OCI-LY1 (cell line): ENCODE results near the gene TRAF5.
"Not testable (repeated sequence)": the region's sequence is repeated elsewhere in the genome, so short reads cannot be mapped to it uniquely, and the experiment has no call there.

Source experiments
- H2AFZ ChIP-seq: fragments of 200-600 bp; sonication (generic), shearing (Covaris generic); 2 replicates; pipeline ENCODE4 v1.6.0; 2014; ENCODE audit warnings: antibody characterized with exemption, mild to moderate bottlenecking, low read length
- H3F3A ChIP-seq: fragments of 200-600 bp; sonication (generic), shearing (Covaris generic); 2 replicates; pipeline ENCODE4 v1.6.0; 2014; ENCODE audit warnings: mild to moderate bottlenecking, antibody characterized with exemption, low read length, moderate library complexity; ENCODE audit not compliant: insufficient read depth
- H3K27ac ChIP-seq: fragments of 200-600 bp; sonication (generic); 2 replicates; pipeline ENCODE4 v1.5.1; 2014; ENCODE audit warnings: low read length, mixed run types, mild to moderate bottlenecking, low read depth; ENCODE audit not compliant: poor library complexity, severe bottlenecking
- H3K27me3 ChIP-seq: fragments of 200-600 bp; sonication (generic); 2 replicates; pipeline ENCODE4 v1.6.0; 2014; ENCODE audit warnings: antibody characterized with exemption, mild to moderate bottlenecking, low read length, moderate library complexity; ENCODE audit not compliant: insufficient read depth
- H3K36me3 ChIP-seq: fragments of 200-600 bp; sonication (generic); 2 replicates; pipeline ENCODE4 v1.6.1; 2014; ENCODE audit warnings: mild to moderate bottlenecking, antibody characterized with exemption, low read length, moderate library complexity, mixed read lengths; ENCODE audit not compliant: insufficient read depth
- H3K4me1 ChIP-seq: fragments of 200-600 bp; sonication (generic); 2 replicates; pipeline ENCODE4 v1.5.1; 2014; ENCODE audit warnings: mild to moderate bottlenecking, low read length, moderate library complexity; ENCODE audit not compliant: insufficient read depth, severe bottlenecking
- H3K4me2 ChIP-seq: fragments of 200-600 bp; sonication (generic), shearing (Covaris generic); 2 replicates; pipeline ENCODE4 v1.6.1; 2014; ENCODE audit warnings: low read length
- H3K4me3 ChIP-seq: fragments of 200-600 bp; sonication (generic); 2 replicates; pipeline ENCODE4 v1.5.1; 2014; ENCODE audit warnings: low read length, low read depth, mild to moderate bottlenecking, mixed read lengths; ENCODE audit not compliant: poor library complexity, severe bottlenecking
- H3K79me2 ChIP-seq: fragments of 200-600 bp; shearing (Covaris generic); 2 replicates; pipeline ENCODE4 v1.6.1; 2016; ENCODE audit warnings: mixed run types, low read length, mixed read lengths; ENCODE audit not compliant: insufficient read depth
- H3K9ac ChIP-seq: fragments of 200-600 bp; sonication (generic), shearing (Covaris generic); 2 replicates; pipeline ENCODE4 v1.6.1; 2014; ENCODE audit warnings: mild to moderate bottlenecking, low read length, mixed read lengths
- H3K9me2 ChIP-seq: fragments of 200-600 bp; sonication (generic), shearing (Covaris generic); 2 replicates; pipeline ENCODE4 v1.6.1; 2014; ENCODE audit warnings: low read depth, mild to moderate bottlenecking, low read length, mixed read lengths
- H3K9me3 ChIP-seq: fragments of 200-600 bp; shearing (Covaris generic); 2 replicates; pipeline ENCODE4 v1.6.1; 2014; ENCODE audit warnings: low read length, mixed read lengths
- H4K20me1 ChIP-seq: fragments of 200-600 bp; sonication (generic), shearing (Covaris generic); 2 replicates; pipeline ENCODE4 v1.6.0; 2016; ENCODE audit warnings: mild to moderate bottlenecking, low read length; ENCODE audit not compliant: insufficient read depth
- EZH2 ChIP-seq: fragments of 200-600 bp; sonication (generic), shearing (Covaris generic); IDR thresholded peaks from 2 replicates; pipeline ENCODE4 v1.8.0; 2017; ENCODE audit warnings: borderline replicate concordance, mixed run types, mild to moderate bottlenecking, antibody characterized with exemption, low read length, moderate library complexity, mixed read lengths
- TF ChIP-seq, protein P1 (sequence below): fragments of 200-600 bp; sonication (generic), shearing (Covaris generic); IDR thresholded peaks from 2 replicates; pipeline ENCODE4 v1.5.1; 2017; ENCODE audit warnings: mild to moderate bottlenecking, antibody characterized with exemption, low read length, moderate library complexity, mixed read lengths

Gene TRAF5

GRCh38 chr1:211348547-211348946, 21.9 kb downstream of the TRAF5 start:
- H3K9me3 ChIP-seq: peaks cover 8% of the 10 kb centered on the region; the same call in 1 of the 2 replicates
- no peaks in the 10 kb centered on the region for H3K9me2 ChIP-seq
- TF ChIP-seq EZH2: no peak
- TF ChIP-seq, protein P1, sequence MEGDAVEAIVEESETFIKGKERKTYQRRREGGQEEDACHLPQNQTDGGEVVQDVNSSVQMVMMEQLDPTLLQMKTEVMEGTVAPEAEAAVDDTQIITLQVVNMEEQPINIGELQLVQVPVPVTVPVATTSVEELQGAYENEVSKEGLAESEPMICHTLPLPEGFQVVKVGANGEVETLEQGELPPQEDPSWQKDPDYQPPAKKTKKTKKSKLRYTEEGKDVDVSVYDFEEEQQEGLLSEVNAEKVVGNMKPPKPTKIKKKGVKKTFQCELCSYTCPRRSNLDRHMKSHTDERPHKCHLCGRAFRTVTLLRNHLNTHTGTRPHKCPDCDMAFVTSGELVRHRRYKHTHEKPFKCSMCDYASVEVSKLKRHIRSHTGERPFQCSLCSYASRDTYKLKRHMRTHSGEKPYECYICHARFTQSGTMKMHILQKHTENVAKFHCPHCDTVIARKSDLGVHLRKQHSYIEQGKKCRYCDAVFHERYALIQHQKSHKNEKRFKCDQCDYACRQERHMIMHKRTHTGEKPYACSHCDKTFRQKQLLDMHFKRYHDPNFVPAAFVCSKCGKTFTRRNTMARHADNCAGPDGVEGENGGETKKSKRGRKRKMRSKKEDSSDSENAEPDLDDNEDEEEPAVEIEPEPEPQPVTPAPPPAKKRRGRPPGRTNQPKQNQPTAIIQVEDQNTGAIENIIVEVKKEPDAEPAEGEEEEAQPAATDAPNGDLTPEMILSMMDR: no peak
- H3K4me1 ChIP-seq: peaks cover 22% of the 10 kb centered on the region
- H3K4me3 ChIP-seq: no peak overlapping the region
- no peak overlapping the region for H3K27ac ChIP-seq
- peaks cover 44% of the 10 kb centered on the region for H3K79me2 ChIP-seq
- no peaks in the 10 kb centered on the region for H3K27me3 ChIP-seq
- no peak overlapping the region for H2AFZ ChIP-seq
- H3K9ac ChIP-seq: no peak overlapping the region
- no peak overlapping the region for H3K4me2 ChIP-seq
- H4K20me1 ChIP-seq: 0 out of 2 replicates have a peak, but pooled peaks cover 2% of the 10 kb centered on the region
- peaks cover 28% of the 10 kb centered on the region for H3K36me3 ChIP-seq
- H3F3A ChIP-seq: no peaks in the 10 kb centered on the region

- Histone ChIP-seq H3K4me3 (no peak overlapping the region), H3K36me3 (peaks cover 40% of the 10 kb centered on the region), H3K9me2 (no peaks in the 10 kb centered on the region), H3K27ac (no peak overlapping the region), H3K4me1 (peaks cover 18% of the 10 kb centered on the region), H3K9me3 (peaks cover 8% of the 10 kb centered on the region; the same call in 1 of the 2 replicates), H3K79me2 (peaks cover 40% of the 10 kb centered on the region), H3F3A (no peaks in the 10 kb centered on the region), H2AFZ (no peak overlapping the region), H4K20me1 (0 out of 2 replicates have a peak, but pooled peaks cover 2% of the 10 kb centered on the region), H3K4me2 (no peak overlapping the region), H3K9ac (no peak overlapping the region), H3K27me3 (no peaks in the 10 kb centered on the region)
- no peak for TF ChIP-seq EZH2
- TF ChIP-seq, protein P1: no peak
Measured at GRCh38 chr1:211349741-211350140, 23.1 kb downstream of the TRAF5 start.

DNA sequence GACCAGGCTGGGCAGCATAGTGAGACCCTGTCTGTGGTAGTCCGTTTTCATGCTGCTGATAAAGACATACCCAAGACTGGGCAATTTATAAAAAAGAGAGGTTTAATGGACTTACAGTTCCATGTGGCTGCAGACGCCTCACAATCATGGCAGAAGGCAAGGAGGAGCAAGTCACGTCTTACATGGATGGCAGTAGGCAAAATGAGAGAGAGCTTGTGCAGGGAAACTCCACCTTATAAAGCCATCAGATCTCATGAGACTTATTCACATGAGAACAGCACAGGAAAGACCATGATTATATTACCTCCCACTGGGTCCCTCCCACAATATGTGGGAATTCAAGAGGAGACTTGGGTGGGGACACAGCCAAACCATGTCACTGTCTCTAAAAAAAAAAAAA, 25.4 kb downstream of the TRAF5 start:
- H3K79me2 ChIP-seq: peaks cover 21% of the 10 kb centered on the region
- H3K9ac ChIP-seq, H4K20me1 ChIP-seq, H3K9me3 ChIP-seq, H3K9me2 ChIP-seq, H3K4me3 ChIP-seq, H3F3A ChIP-seq, H3K27ac ChIP-seq, H3K27me3 ChIP-seq, H3K4me2 ChIP-seq, H2AFZ ChIP-seq: not testable (repeated sequence)
- H3K36me3 ChIP-seq: peaks cover 49% of the 10 kb centered on the region
- H3K4me1 ChIP-seq: peaks cover 18% of the 10 kb centered on the region

GRCh38 chr1:211352465-211352864, 25.8 kb downstream of the TRAF5 start:
- no peaks in the 10 kb centered on the region for H3K27me3 ChIP-seq
- H3K9me2 ChIP-seq: no peaks in the 10 kb centered on the region
- H3K36me3 ChIP-seq: peaks cover 53% of the 10 kb centered on the region
- H3K4me1 ChIP-seq: peaks cover 15% of the 10 kb centered on the region
- H4K20me1 ChIP-seq: 0 out of 2 replicates have a peak, but pooled peaks cover 2% of the 10 kb centered on the region
- peaks cover 8% of the 10 kb centered on the region; the same call in 1 of the 2 replicates for H3K9me3 ChIP-seq
- no peak overlapping the region for H2AFZ ChIP-seq
- no peaks in the 10 kb centered on the region for H3F3A ChIP-seq
- H3K27ac ChIP-seq: no peak overlapping the region
- TF ChIP-seq, protein P1: no peak
- no peak for TF ChIP-seq EZH2
- peaks cover 17% of the 10 kb centered on the region for H3K79me2 ChIP-seq
- no peak overlapping the region for H3K9ac ChIP-seq
- H3K4me3 ChIP-seq: no peak overlapping the region
- no peak overlapping the region for H3K4me2 ChIP-seq
